Natural killer cell (primary cell): ENCODE data around the gene PRKACA. TPM values are rescaled to one million over a fixed set of nuclear protein-coding genes. Genes with fewer than 3 reads are reported as not detected.

Experiments
- ATAC-seq, 3 donors: fragments of 150-1000 bp in 2 of 3; fragments of 200-7000 bp in 1 of 3; cut with Tn5 transposase; 1 replicate in 1 of 3; 2 replicates in 2 of 3; pipeline ENCODE4 v1.10.0; 2021; ENCODE audit warnings: mild to moderate bottlenecking in 2 of 3, moderate library complexity in 2 of 3
- DNase-seq, 2 donors: peaks; one replicate each; pipeline versions ENCODE4 v3.0.0 to v3.0.0-alpha.2; 2013 to 2021; ENCODE audit warnings: mixed read lengths in 1 of 2
- H3K27ac ChIP-seq: one replicate; pipeline ENCODE4 v1.5.1; 2013; ENCODE audit warnings: mild to moderate bottlenecking, low read length
- H3K27me3 ChIP-seq: one replicate; pipeline ENCODE4 v1.6.1; 2013; ENCODE audit warnings: low read length; ENCODE audit not compliant: control insufficient read depth, insufficient read depth
- H3K36me3 ChIP-seq: one replicate; pipeline ENCODE4 v1.6.1; 2013; ENCODE audit warnings: low read length; ENCODE audit not compliant: control insufficient read depth, insufficient read depth
- H3K4me1 ChIP-seq: one replicate; pipeline ENCODE4 v1.6.1; 2013; ENCODE audit warnings: low read length; ENCODE audit not compliant: control insufficient read depth, insufficient read depth
- H3K4me3 ChIP-seq: one replicate; pipeline ENCODE4 v1.5.1; 2013; ENCODE audit warnings: low read length
- H3K9me3 ChIP-seq: one replicate; pipeline ENCODE4 v1.6.1; 2013; ENCODE audit warnings: low read length; ENCODE audit not compliant: control insufficient read depth, insufficient read depth
- H3K27ac Mint-ChIP-seq, 2 donors: one replicate each; pipeline ENCODE4 v1.8.0; 2022; ENCODE audit warnings: mild to moderate bottlenecking in 2 of 2, mixed read lengths in 2 of 2, moderate library complexity in 1 of 2
- H3K27me3 Mint-ChIP-seq, 2 donors: one replicate each; pipeline ENCODE4 v1.8.0; 2022; ENCODE audit warnings: low read depth in 2 of 2, mixed read lengths in 2 of 2
- H3K36me3 Mint-ChIP-seq: one replicate; pipeline ENCODE4 v1.8.0; 2022; ENCODE audit warnings: mixed read lengths
- H3K4me1 Mint-ChIP-seq, 2 donors: one replicate each; pipeline ENCODE4 v1.8.0; 2022; ENCODE audit warnings: mixed read lengths in 2 of 2
- H3K4me3 Mint-ChIP-seq: one replicate; pipeline ENCODE4 v1.8.0; 2022; ENCODE audit warnings: mild to moderate bottlenecking, moderate library complexity, mixed read lengths
- H3K9me3 Mint-ChIP-seq, 2 donors: one replicate each; pipeline ENCODE4 v1.8.0; 2022; ENCODE audit warnings: mixed read lengths in 2 of 2
- WGBS: methylation state at CpG from one replicate; pipeline ENCODE4 v1.1.7; 2013; ENCODE audit warnings: missing lambda C conversion rate; ENCODE audit not compliant: insufficient coverage; 5-methylcytosine and 5-hydroxymethylcytosine counted together
- intact Hi-C: fragments of 100-400 bp; cut with micrococcal nuclease; formaldehyde crosslinking; loops from one replicate; pipeline ENCODE4 v1.14.2; 2022
- total RNA-seq, 4 donors: library from RNA; stranded (reverse); fragments of 120-200 nt in 1 of 4; gene quantifications; one replicate each; pipeline versions ENCODE4 v1.2.3 to v1.2.4, GENCODE V29; 2013 to 2022
- TF ChIP-seq, protein P1 (sequence below): fragments of 200-600 bp; IDR thresholded peaks from one replicate; pipeline ENCODE4 v1.8.0; 2022; ENCODE audit warnings: antibody characterized with exemption

Gene PRKACA
- total RNA-seq, 3 donors from 2014 or later (not counting 1 experiment from before 2014, with no cell fraction given): 68.6 to 71.8 (median 69.3) TPM

DNA sequence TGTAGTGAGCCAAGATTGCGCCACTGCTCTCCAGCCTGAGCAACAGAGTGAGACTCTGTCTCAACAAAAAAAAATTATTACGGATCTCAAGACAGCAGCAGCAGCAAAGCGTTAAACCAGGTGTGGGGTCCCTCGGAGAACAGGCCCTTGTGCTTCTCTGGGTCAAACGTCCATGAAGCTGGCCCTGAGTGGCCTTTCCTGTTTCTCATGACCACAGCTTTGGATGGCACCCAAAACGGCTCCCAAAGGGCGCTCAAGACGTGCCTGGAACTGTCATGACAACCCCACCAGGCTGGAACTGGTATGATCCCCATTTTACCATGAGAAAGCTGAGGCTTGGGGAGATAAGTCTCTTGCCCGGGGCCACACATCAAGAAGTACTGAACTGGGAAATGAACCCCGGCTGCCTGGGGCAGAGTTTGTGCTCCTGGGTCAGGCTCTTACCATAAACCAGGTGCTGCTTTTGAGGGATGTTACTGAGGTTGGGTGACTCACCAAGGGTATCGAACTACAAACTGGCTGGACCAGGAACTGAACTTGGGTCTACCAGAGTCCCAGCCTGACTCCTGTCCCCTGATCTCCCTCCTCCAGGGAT lies 15.4 kb downstream of the PRKACA start:
- TF ChIP-seq, protein P1, sequence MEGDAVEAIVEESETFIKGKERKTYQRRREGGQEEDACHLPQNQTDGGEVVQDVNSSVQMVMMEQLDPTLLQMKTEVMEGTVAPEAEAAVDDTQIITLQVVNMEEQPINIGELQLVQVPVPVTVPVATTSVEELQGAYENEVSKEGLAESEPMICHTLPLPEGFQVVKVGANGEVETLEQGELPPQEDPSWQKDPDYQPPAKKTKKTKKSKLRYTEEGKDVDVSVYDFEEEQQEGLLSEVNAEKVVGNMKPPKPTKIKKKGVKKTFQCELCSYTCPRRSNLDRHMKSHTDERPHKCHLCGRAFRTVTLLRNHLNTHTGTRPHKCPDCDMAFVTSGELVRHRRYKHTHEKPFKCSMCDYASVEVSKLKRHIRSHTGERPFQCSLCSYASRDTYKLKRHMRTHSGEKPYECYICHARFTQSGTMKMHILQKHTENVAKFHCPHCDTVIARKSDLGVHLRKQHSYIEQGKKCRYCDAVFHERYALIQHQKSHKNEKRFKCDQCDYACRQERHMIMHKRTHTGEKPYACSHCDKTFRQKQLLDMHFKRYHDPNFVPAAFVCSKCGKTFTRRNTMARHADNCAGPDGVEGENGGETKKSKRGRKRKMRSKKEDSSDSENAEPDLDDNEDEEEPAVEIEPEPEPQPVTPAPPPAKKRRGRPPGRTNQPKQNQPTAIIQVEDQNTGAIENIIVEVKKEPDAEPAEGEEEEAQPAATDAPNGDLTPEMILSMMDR: no peak
- ATAC-seq (no peak), DNase-seq (no peak)
- H3K27ac Mint-ChIP-seq: no peak overlapping the region
- Histone ChIP-seq H3K9me3 (no peaks in the 10 kb centered on the region), H3K27ac (no peak overlapping the region), H3K27me3 (no peaks in the 10 kb centered on the region), H3K36me3 (peaks cover 32% of the 10 kb centered on the region), H3K4me1 (no peaks in the 10 kb centered on the region), H3K4me3 (no peak overlapping the region)
- no peaks in the 10 kb centered on the region for H3K27me3 Mint-ChIP-seq
- WGBS: 92% methylated on average over 11 of the region's 11 CpGs
- intact Hi-C loops: no loop called here
- H3K4me1 Mint-ChIP-seq: no peaks in the 10 kb centered on the region
- H3K36me3 Mint-ChIP-seq: no peaks in the 10 kb centered on the region
- H3K4me3 Mint-ChIP-seq: no peak overlapping the region
- no peaks in the 10 kb centered on the region for H3K9me3 Mint-ChIP-seq

DNA sequence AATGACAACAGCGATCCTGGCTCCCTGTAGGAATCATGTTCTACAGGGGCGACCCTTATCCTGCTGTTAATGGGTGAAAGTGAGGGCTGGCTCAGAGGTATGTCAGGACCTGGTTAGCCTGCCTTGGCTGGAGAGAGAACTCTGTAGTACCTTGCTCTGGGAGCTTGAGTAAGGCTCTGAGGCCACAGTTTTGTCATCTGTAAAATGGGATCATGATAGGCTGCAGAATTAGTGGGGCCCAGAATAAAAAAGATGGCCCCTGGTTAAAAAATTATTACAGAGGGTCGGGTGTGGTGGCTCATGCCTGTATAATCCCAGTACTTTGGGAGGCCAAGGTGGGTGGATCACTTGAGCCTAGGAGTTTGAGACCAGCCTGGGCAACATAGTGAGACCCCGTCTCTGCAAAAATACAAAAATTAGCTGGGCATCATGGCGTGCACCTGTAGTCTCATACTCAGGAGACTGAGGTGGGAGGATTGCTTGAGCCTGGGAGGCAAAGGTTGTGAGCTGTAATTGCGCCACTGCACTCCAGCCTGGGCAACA lies 16.5 kb downstream of the PRKACA start:
- ATAC-seq: no peak
- no peaks in the 10 kb centered on the region for H3K36me3 Mint-ChIP-seq
- no peak overlapping the region for H3K27ac Mint-ChIP-seq
- no peaks in the 10 kb centered on the region for H3K27me3 Mint-ChIP-seq
- DNase-seq: no peak
- WGBS: 97% methylated on average over 6 of the region's 6 CpGs
- no peaks in the 10 kb centered on the region for H3K9me3 ChIP-seq
- no peak overlapping the region for H3K4me3 ChIP-seq
- no peaks in the 10 kb centered on the region for H3K27me3 ChIP-seq
- no peak overlapping the region for H3K4me3 Mint-ChIP-seq
- H3K4me1 Mint-ChIP-seq: no peaks in the 10 kb centered on the region
- intact Hi-C loops: no loop called here
- H3K4me1 ChIP-seq: no peaks in the 10 kb centered on the region
- H3K36me3 ChIP-seq: peaks cover 36% of the 10 kb centered on the region
- no peak overlapping the region for H3K27ac ChIP-seq
- TF ChIP-seq, protein P1: no peak
- no peaks in the 10 kb centered on the region for H3K9me3 Mint-ChIP-seq

GRCh38 chr19:14097532-14098151 lies 19.9 kb downstream of the PRKACA start:
- Histone ChIP-seq H3K27ac (no peak overlapping the region), H3K36me3 (peaks cover 23% of the 10 kb centered on the region), H3K4me3 (no peak overlapping the region), H3K4me1 (no peaks in the 10 kb centered on the region), H3K27me3 (no peaks in the 10 kb centered on the region), H3K9me3 (peaks cover 7% of the 10 kb centered on the region)
- ATAC-seq: no peak
- no peaks in the 10 kb centered on the region for H3K4me1 Mint-ChIP-seq
- H3K27ac Mint-ChIP-seq: no peak overlapping the region
- no peak for DNase-seq
- intact Hi-C loops: no loop called here
- TF ChIP-seq, protein P1: no peak
- no peaks in the 10 kb centered on the region for H3K9me3 Mint-ChIP-seq
- 96% methylated on average over 21 of the region's 21 CpGs for WGBS
- H3K27me3 Mint-ChIP-seq: no peaks in the 10 kb centered on the region
- no peaks in the 10 kb centered on the region for H3K36me3 Mint-ChIP-seq
- no peak overlapping the region for H3K4me3 Mint-ChIP-seq
